Vagina (tissue), 2 donors: ENCODE data around the gene LOXL3. TPM values are rescaled to one million over a fixed set of nuclear protein-coding genes. Genes with fewer than 3 reads are reported as not detected.

Experiments
- DNase-seq, 2 donors: peaks; one replicate each; pipeline ENCODE4 v3.0.0-alpha.2; 2017; ENCODE audit errors: extremely low spot score in 2 of 2
- H3K27ac ChIP-seq: fragments of 200-600 bp; sonication (generic); one replicate; pipeline ENCODE4 v1.5.1; 2019
- H3K27me3 ChIP-seq: fragments of 200-600 bp; sonication (generic); one replicate; pipeline ENCODE4 v1.5.1; 2019
- H3K36me3 ChIP-seq, 2 donors: fragments of 200-600 bp; sonication (generic); one replicate each; pipeline ENCODE4 v1.5.1; 2017 to 2019
- H3K4me1 ChIP-seq: fragments of 200-600 bp; sonication (generic); one replicate; pipeline ENCODE4 v1.5.1; 2019
- H3K4me3 ChIP-seq, 2 donors: fragments of 200-600 bp; sonication (generic); 1 replicate in 1 of 2; 2 replicates in 1 of 2; pipeline ENCODE4 v1.5.1; 2016 to 2019
- H3K9me3 ChIP-seq: fragments of 200-600 bp; sonication (generic); one replicate; pipeline ENCODE4 v1.5.1; 2019
- POLR2A ChIP-seq, 2 donors: fragments of 450-650 bp; IDR thresholded peaks; one replicate each; pipeline ENCODE4 v1.6.1; 2017; ENCODE audit warnings: antibody characterized with exemption in 2 of 2, mild to moderate bottlenecking in 2 of 2, moderate library complexity in 2 of 2
- POLR2AphosphoS5 ChIP-seq, 2 donors: sonication (generic); formaldehyde crosslinking; IDR thresholded peaks; one replicate each; pipeline ENCODE4 v1.9.0; 2017; ENCODE audit warnings: antibody characterized with exemption in 2 of 2, mild to moderate bottlenecking in 2 of 2, low read depth in 1 of 2; ENCODE audit not compliant: insufficient read depth in 1 of 2
- intact Hi-C: fragments of 100-400 bp; cut with DNase I; formaldehyde crosslinking; loops from one replicate; pipeline ENCODE4 v1.15.1; 2023
- total RNA-seq: library from RNA; depleted of rRNA; stranded (reverse); fragments of >200 nt; gene quantifications from one replicate; pipeline ENCODE4 v1.2.3, GENCODE V29; 2016
- TF ChIP-seq, protein P1 (sequence below), 3 experiments: fragments of 450-650 bp in 2 of 3; fragments of 200-600 bp in 1 of 3; sonication (generic) in 1 of 3; IDR thresholded peaks; one replicate each; pipeline ENCODE4 v1.5.1; 2017 to 2019; ENCODE audit warnings: antibody characterized with exemption in 3 of 3, mild to moderate bottlenecking in 2 of 3, moderate library complexity in 2 of 3

The LOXL3 gene
- total RNA-seq, 1 donor from 2014 or later: 6.1 TPM

- no peak overlapping the region for H3K27ac ChIP-seq
- no peaks in the 10 kb centered on the region for H3K36me3 ChIP-seq
- peaks cover 7% of the 10 kb centered on the region for H3K4me1 ChIP-seq
- DNase-seq: no peak
- intact Hi-C loops: no loop called here
- no peak overlapping the region for H3K4me3 ChIP-seq
- H3K27me3 ChIP-seq: no peaks in the 10 kb centered on the region
- no peaks in the 10 kb centered on the region for H3K9me3 ChIP-seq
- TF ChIP-seq POLR2A (IDR thresholded peaks at IDR 0.05) (no peak), POLR2AphosphoS5 (IDR thresholded peaks at IDR 0.05; ENCODE audit: insufficient read depth in 1 of 2, low read depth in 1 of 2) (no peak)
- TF ChIP-seq, protein P1, sequence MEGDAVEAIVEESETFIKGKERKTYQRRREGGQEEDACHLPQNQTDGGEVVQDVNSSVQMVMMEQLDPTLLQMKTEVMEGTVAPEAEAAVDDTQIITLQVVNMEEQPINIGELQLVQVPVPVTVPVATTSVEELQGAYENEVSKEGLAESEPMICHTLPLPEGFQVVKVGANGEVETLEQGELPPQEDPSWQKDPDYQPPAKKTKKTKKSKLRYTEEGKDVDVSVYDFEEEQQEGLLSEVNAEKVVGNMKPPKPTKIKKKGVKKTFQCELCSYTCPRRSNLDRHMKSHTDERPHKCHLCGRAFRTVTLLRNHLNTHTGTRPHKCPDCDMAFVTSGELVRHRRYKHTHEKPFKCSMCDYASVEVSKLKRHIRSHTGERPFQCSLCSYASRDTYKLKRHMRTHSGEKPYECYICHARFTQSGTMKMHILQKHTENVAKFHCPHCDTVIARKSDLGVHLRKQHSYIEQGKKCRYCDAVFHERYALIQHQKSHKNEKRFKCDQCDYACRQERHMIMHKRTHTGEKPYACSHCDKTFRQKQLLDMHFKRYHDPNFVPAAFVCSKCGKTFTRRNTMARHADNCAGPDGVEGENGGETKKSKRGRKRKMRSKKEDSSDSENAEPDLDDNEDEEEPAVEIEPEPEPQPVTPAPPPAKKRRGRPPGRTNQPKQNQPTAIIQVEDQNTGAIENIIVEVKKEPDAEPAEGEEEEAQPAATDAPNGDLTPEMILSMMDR (IDR thresholded peaks at IDR 0.05): no peak
Observed at GRCh38 chr2:74544634-74545033, 9.1 kb downstream of the LOXL3 start.

DNA sequence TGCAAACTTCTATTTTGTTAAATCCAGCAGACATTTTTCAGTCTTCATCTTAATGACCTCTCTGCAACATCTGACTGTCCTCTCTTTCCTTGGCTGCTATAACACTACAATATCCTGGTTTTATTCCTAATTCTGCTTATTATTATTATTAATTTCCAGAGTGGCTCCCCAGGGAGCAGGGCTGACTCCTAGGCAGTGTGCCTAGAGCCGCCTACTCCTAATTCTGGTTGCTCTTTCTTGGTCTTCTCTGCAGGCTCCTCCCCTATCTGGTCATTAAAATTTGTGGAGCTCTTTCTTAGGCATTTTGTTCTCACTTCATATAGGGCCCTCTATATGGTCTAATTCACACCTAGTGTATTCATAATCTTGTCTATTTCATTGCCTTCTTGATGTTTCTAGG, 10.8 kb downstream of the LOXL3 start:
- intact Hi-C loops: no loop called here
- no peaks in the 10 kb centered on the region for H3K9me3 ChIP-seq
- no peaks in the 10 kb centered on the region for H3K4me1 ChIP-seq
- no peak overlapping the region for H3K27ac ChIP-seq
- no peaks in the 10 kb centered on the region for H3K27me3 ChIP-seq
- H3K4me3 ChIP-seq: no peak overlapping the region
- no peak for DNase-seq
- TF ChIP-seq, protein P1 (IDR thresholded peaks at IDR 0.05): no peak
- TF ChIP-seq POLR2AphosphoS5 (IDR thresholded peaks at IDR 0.05; ENCODE audit: insufficient read depth in 1 of 2, low read depth in 1 of 2) (no peak), POLR2A (IDR thresholded peaks at IDR 0.05) (no peak)
- H3K36me3 ChIP-seq: no peaks in the 10 kb centered on the region

- no peak overlapping the region for H3K27ac ChIP-seq
- no peak for DNase-seq
- no peaks in the 10 kb centered on the region for H3K27me3 ChIP-seq
- intact Hi-C loops: no loop called here
- no peaks in the 10 kb centered on the region for H3K9me3 ChIP-seq
- no peaks in the 10 kb centered on the region for H3K4me1 ChIP-seq
- TF ChIP-seq, protein P1 (IDR thresholded peaks at IDR 0.05): no peak
- no peak for TF ChIP-seq POLR2AphosphoS5 (IDR thresholded peaks at IDR 0.05; ENCODE audit: insufficient read depth in 1 of 2, low read depth in 1 of 2)
- no peak overlapping the region for H3K4me3 ChIP-seq
- no peaks in the 10 kb centered on the region for H3K36me3 ChIP-seq
Observed at GRCh38 chr2:74540291-74540690, 13.5 kb downstream of the LOXL3 start.

GRCh38 chr2:74538881-74539339, 14.8 kb downstream of the LOXL3 start:
- H3K27me3 ChIP-seq: no peaks in the 10 kb centered on the region
- no peaks in the 10 kb centered on the region for H3K9me3 ChIP-seq
- H3K4me1 ChIP-seq: no peaks in the 10 kb centered on the region
- no peak for DNase-seq
- no peak overlapping the region for H3K4me3 ChIP-seq
- TF ChIP-seq POLR2A (IDR thresholded peaks at IDR 0.05) (no peak), POLR2AphosphoS5 (IDR thresholded peaks at IDR 0.05; ENCODE audit: insufficient read depth in 1 of 2, low read depth in 1 of 2) (no peak)
- TF ChIP-seq, protein P1 (IDR thresholded peaks at IDR 0.05): no peak
- intact Hi-C loops: no loop called here
- H3K36me3 ChIP-seq: no peaks in the 10 kb centered on the region
- no peak overlapping the region for H3K27ac ChIP-seq

DNA sequence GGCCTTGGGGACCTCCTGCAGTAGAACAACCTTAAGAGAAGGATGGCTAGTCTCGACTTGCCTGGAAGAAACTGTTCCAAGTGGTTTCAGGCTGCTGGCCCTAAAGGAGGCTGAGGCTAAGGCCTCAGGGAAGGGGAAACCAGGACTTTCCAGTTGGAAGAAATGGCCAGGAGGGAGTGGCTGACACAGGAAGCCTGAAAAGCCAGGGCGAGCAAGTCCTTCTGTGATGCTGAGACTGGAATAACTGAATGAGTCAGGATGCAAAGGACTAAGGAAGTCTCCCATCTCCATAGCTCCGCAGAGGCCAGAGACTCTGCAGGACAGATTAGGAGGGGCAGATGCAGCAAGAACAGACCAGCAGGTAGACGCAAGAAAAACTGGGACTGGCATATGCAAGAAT, 16.6 kb downstream of the LOXL3 start:
- intact Hi-C loops: no loop called here
- TF ChIP-seq POLR2A (IDR thresholded peaks at IDR 0.05) (no peak), POLR2AphosphoS5 (IDR thresholded peaks at IDR 0.05; ENCODE audit: insufficient read depth in 1 of 2, low read depth in 1 of 2) (no peak)
- TF ChIP-seq, protein P1 (IDR thresholded peaks at IDR 0.05): no peak
- peaks cover under 1% of the 10 kb centered on the region for H3K4me1 ChIP-seq
- DNase-seq: no peak
- H3K9me3 ChIP-seq: no peaks in the 10 kb centered on the region
- H3K27me3 ChIP-seq: no peaks in the 10 kb centered on the region
- no peak overlapping the region for H3K27ac ChIP-seq
- peaks cover 0 to 4% of the 10 kb centered on the region in 2 donors for H3K36me3 ChIP-seq
- no peak overlapping the region for H3K4me3 ChIP-seq
